ENCODE results near the gene PLEKHO2. TPM values are rescaled to one million over a fixed set of nuclear protein-coding genes. Genes with fewer than 3 reads are reported as not detected.

PLEKHO2 gene
- total and polyA plus RNA-seq, 10 of the 15 experiments (the other 5 are each of a cell fraction or from before 2014, with no cell fraction given): 1.4 to 25.6 (median 20.5) TPM

DNA sequence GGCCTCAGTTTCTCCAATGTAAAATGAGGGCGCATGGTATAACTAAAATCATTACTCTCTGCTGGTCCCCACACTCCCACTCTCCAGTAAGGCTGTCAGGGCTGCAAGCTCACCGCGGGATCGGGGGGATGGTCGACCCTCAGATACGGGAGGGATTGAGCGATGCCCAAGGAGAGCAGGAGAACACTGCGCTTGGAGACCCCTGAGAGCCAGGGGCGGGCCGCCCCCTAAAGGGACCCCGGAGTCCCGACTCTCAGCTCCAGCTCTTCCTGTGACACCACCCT lies 713 bp upstream of the PLEKHO2 start:
- DNase-seq (ENCODE audit: low read depth, low spot score) (no peak), ATAC-seq (no peak), FAIRE-seq (no peak)
- H3K9ac ChIP-seq (ENCODE audit: control insufficient read depth, insufficient read depth, low read length): peak overlapping the region; percentile 45
- H4K20me1 ChIP-seq (ENCODE audit: control insufficient read depth, insufficient read depth): no peaks in the 10 kb centered on the region
- H3K4me1 ChIP-seq (ENCODE audit: control insufficient read depth, insufficient read depth, low read length): peaks cover 11% of the 10 kb centered on the region
- H3K4me2 ChIP-seq (ENCODE audit: control insufficient read depth, insufficient read depth): peak overlapping the region; percentile 83
- 0% methylated on average over 12 of the region's 12 CpGs for WGBS (ENCODE audit: insufficient coverage, insufficient replicate concordance, low lambda C conversion rate, missing lambda C conversion rate)
- ChIA-PET POLR2A (interaction anchor here (0.5 to 3.6 kb wide), 12 partner anchors 13 to 156 kb away, joined by 3 to 32 read pairs (median 4); partner anchors contain the start of gene PIF1), RAD21 (ENCODE audit: unreplicated experiment) (interaction anchor here (0.6 to 5.1 kb wide), 10 partner anchors 15 to 100 kb away, joined by 3 to 50 read pairs (median 3); partner anchors contain the start of gene PIF1), SMC1A (ENCODE audit: uncharacterized antibody, unreplicated experiment) (interaction anchor here (1.1 to 3.0 kb wide), 7 partner anchors 16 to 53 kb away, joined by 3 to 21 read pairs (median 4); partner anchors contain the start of gene PIF1), CTCF (interaction anchor here (0.6 to 2.5 kb wide), 8 partner anchors 17 to 464 kb away, joined by 3 to 22 read pairs (median 4); partner anchors contain the start of gene RNU5B-1)
- in situ Hi-C loops (cut with MboI): no loop called here
- peak overlapping the region; percentile 37; the same call in 1 of the 2 replicates for H2AFZ ChIP-seq (ENCODE audit: control insufficient read depth, low read depth, low read length)
- intact Hi-C loops (cut with micrococcal nuclease; ENCODE audit: unreplicated experiment): no loop called here
- peaks cover 42% of the 10 kb centered on the region for H3K79me2 ChIP-seq (ENCODE audit: control insufficient read depth, insufficient read depth, low read length)
- BruUV-seq (replicated peaks): no TSS peak
- peak overlapping the region; percentile 25; the same call in 1 of the 2 replicates for H3K4me3 ChIP-seq
- H3K27ac ChIP-seq (ENCODE audit: control insufficient read depth, insufficient read depth): peak overlapping the region; percentile 7; the same call in 1 of the 2 replicates
- no peaks in the 10 kb centered on the region for H3K36me3 ChIP-seq (ENCODE audit: control insufficient read depth in 2 of 2, insufficient read depth in 2 of 2, low read length in 1 of 2)
- H3K9me3 ChIP-seq (replicated peaks; ENCODE audit: control insufficient read depth, insufficient read depth, low read length): no peaks in the 10 kb centered on the region
- no peaks in the 10 kb centered on the region for H3K27me3 ChIP-seq (replicated peaks in 1 of 2; ENCODE audit: control insufficient read depth in 2 of 2, insufficient read depth in 2 of 2, low read length in 1 of 2)
- no peak for TF ChIP-seq BMI1 (IDR thresholded peaks at IDR 0.05; ENCODE audit: borderline replicate concordance)
- TF ChIP-seq SMC3 (IDR thresholded peaks at IDR 0.05; ENCODE audit: borderline replicate concordance, low read length): no peak
- TF ChIP-seq ETV6 (conservative IDR thresholded peaks at IDR 0.05 in 1 of 2, IDR thresholded peaks at IDR 0.05 in 1 of 2; ENCODE audit: borderline replicate concordance in 1 of 2, low read depth in 1 of 2): no peak
- no peak for TF ChIP-seq MYB (IDR thresholded peaks at IDR 0.05; ENCODE audit: borderline replicate concordance, low read depth, low read length)
- no peak for TF ChIP-seq NRF1 (conservative IDR thresholded peaks at IDR 0.05; ENCODE audit: low read depth, low read length)
- TF ChIP-seq LARP7 (IDR thresholded peaks at IDR 0.05): 0 out of 2 replicates have a peak, but pooled peaks have one; percentile 32
- TF ChIP-seq CREM (IDR thresholded peaks at IDR 0.05; ENCODE audit: low read depth): no peak
- TF ChIP-seq, protein P1, sequence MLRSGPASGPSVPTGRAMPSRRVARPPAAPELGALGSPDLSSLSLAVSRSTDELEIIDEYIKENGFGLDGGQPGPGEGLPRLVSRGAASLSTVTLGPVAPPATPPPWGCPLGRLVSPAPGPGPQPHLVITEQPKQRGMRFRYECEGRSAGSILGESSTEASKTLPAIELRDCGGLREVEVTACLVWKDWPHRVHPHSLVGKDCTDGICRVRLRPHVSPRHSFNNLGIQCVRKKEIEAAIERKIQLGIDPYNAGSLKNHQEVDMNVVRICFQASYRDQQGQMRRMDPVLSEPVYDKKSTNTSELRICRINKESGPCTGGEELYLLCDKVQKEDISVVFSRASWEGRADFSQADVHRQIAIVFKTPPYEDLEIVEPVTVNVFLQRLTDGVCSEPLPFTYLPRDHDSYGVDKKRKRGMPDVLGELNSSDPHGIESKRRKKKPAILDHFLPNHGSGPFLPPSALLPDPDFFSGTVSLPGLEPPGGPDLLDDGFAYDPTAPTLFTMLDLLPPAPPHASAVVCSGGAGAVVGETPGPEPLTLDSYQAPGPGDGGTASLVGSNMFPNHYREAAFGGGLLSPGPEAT (IDR thresholded peaks at IDR 0.05; ENCODE audit: low read depth): no peak
- TF ChIP-seq, protein P2, sequence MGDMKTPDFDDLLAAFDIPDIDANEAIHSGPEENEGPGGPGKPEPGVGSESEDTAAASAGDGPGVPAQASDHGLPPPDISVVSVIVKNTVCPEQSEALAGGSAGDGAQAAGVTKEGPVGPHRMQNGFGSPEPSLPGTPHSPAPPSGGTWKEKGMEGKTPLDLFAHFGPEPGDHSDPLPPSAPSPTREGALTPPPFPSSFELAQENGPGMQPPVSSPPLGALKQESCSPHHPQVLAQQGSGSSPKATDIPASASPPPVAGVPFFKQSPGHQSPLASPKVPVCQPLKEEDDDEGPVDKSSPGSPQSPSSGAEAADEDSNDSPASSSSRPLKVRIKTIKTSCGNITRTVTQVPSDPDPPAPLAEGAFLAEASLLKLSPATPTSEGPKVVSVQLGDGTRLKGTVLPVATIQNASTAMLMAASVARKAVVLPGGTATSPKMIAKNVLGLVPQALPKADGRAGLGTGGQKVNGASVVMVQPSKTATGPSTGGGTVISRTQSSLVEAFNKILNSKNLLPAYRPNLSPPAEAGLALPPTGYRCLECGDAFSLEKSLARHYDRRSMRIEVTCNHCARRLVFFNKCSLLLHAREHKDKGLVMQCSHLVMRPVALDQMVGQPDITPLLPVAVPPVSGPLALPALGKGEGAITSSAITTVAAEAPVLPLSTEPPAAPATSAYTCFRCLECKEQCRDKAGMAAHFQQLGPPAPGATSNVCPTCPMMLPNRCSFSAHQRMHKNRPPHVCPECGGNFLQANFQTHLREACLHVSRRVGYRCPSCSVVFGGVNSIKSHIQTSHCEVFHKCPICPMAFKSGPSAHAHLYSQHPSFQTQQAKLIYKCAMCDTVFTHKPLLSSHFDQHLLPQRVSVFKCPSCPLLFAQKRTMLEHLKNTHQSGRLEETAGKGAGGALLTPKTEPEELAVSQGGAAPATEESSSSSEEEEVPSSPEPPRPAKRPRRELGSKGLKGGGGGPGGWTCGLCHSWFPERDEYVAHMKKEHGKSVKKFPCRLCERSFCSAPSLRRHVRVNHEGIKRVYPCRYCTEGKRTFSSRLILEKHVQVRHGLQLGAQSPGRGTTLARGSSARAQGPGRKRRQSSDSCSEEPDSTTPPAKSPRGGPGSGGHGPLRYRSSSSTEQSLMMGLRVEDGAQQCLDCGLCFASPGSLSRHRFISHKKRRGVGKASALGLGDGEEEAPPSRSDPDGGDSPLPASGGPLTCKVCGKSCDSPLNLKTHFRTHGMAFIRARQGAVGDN (IDR thresholded peaks at IDR 0.05): no peak
- peak; percentile 36; the same call in 1 of the 2 replicates for TF ChIP-seq IKZF1 (conservative IDR thresholded peaks at IDR 0.05)
- TF ChIP-seq KAT2A (conservative IDR thresholded peaks at IDR 0.05; ENCODE audit: control insufficient read depth, low read depth, low read length): no peak
- TF ChIP-seq JUNB (IDR thresholded peaks at IDR 0.05): no peak
- TF ChIP-seq, protein P3, sequence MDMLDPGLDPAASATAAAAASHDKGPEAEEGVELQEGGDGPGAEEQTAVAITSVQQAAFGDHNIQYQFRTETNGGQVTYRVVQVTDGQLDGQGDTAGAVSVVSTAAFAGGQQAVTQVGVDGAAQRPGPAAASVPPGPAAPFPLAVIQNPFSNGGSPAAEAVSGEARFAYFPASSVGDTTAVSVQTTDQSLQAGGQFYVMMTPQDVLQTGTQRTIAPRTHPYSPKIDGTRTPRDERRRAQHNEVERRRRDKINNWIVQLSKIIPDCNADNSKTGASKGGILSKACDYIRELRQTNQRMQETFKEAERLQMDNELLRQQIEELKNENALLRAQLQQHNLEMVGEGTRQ (IDR thresholded peaks at IDR 0.05; ENCODE audit: borderline replicate concordance, low read depth, low read length): no peak
- TF ChIP-seq DPF2 (IDR thresholded peaks at IDR 0.05): peak; percentile 33; the same call in 1 of the 2 replicates
- TF ChIP-seq, protein P4, sequence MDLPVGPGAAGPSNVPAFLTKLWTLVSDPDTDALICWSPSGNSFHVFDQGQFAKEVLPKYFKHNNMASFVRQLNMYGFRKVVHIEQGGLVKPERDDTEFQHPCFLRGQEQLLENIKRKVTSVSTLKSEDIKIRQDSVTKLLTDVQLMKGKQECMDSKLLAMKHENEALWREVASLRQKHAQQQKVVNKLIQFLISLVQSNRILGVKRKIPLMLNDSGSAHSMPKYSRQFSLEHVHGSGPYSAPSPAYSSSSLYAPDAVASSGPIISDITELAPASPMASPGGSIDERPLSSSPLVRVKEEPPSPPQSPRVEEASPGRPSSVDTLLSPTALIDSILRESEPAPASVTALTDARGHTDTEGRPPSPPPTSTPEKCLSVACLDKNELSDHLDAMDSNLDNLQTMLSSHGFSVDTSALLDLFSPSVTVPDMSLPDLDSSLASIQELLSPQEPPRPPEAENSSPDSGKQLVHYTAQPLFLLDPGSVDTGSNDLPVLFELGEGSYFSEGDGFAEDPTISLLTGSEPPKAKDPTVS (IDR thresholded peaks at IDR 0.05; ENCODE audit: low read depth, low read length): no peak
- no peak for TF ChIP-seq BCL11A (IDR thresholded peaks at IDR 0.05; ENCODE audit: low read depth, low read length)
- 0 out of 2 replicates have a peak, but pooled peaks have one; percentile 60 for TF ChIP-seq GATAD2B (conservative IDR thresholded peaks at IDR 0.05; ENCODE audit: low read depth)
